Measurements from ENCODE around the gene OGA. TPM values are rescaled to one million over a fixed set of nuclear protein-coding genes. Genes with fewer than 3 reads are reported as not detected.

The OGA gene
- total and polyA plus RNA-seq, 9 of the 15 experiments (the other 6 are each of a cell fraction or from before 2014, with no cell fraction given), result 13.5 to 73.5 (median 59.5) TPM

DNA sequence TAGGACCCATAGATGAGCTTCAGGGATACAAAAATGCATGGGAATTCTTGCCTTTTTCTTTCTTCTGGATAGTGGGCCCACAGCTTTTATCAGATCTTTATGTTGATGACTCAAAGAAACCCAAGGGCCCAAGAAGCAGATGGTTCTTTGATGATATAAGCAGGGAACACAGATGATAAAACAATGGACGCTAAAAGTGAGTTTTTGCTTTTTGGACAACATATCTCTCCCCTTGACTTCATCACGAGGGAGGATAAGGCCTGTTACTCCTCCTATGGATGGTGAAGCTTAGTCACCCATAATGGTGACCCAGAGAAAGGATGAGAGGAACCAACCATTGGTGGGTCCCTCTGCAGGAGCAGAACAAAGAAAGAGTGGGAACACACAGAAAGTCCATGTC is 6.5 kb upstream of the OGA start (continued):
- TF ChIP-seq, protein P1, sequence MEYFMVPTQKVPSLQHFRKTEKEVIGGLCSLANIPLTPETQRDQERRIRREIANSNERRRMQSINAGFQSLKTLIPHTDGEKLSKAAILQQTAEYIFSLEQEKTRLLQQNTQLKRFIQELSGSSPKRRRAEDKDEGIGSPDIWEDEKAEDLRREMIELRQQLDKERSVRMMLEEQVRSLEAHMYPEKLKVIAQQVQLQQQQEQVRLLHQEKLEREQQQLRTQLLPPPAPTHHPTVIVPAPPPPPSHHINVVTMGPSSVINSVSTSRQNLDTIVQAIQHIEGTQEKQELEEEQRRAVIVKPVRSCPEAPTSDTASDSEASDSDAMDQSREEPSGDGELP (CRISPR knock-in tag; IDR thresholded peaks at IDR 0.05; ENCODE audit: borderline replicate concordance), result no peak
- TF ChIP-seq, protein P2, sequence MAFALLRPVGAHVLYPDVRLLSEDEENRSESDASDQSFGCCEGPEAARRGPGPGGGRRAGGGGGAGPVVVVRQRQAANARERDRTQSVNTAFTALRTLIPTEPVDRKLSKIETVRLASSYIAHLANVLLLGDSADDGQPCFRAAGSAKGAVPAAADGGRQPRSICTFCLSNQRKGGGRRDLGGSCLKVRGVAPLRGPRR (CRISPR knock-in tag; IDR thresholded peaks at IDR 0.05), result no peak
- no peak for TF ChIP-seq ZNF133 (CRISPR knock-in tag; IDR thresholded peaks at IDR 0.05)
- 0 out of 2 replicates have a peak, but pooled peaks have one; percentile 51 for TF ChIP-seq TOE1 (IDR thresholded peaks at IDR 0.05; ENCODE audit: borderline replicate concordance)
- TF ChIP-seq TOE1 (CRISPR knock-in tag; IDR thresholded peaks at IDR 0.05; ENCODE audit: borderline replicate concordance, low read depth), result no peak
- no peak for TF ChIP-seq ZNF3 (CRISPR knock-in tag; IDR thresholded peaks at IDR 0.05)
- no peak for TF ChIP-seq ASH1L (IDR thresholded peaks at IDR 0.05; ENCODE audit: borderline replicate concordance, low read depth, partially characterized antibody)
- no peak for TF ChIP-seq ETV1 (tag; conservative IDR thresholded peaks at IDR 0.05; ENCODE audit: low read depth)
- TF ChIP-seq YBX1 (IDR thresholded peaks at IDR 0.05), result no peak
- peak; percentile 46; the same call in 1 of the 2 replicates for TF ChIP-seq ZFX (CRISPR knock-in tag; IDR thresholded peaks at IDR 0.05)
- no peak for TF ChIP-seq ZNF707 (CRISPR knock-in tag; conservative IDR thresholded peaks at IDR 0.05)
- TF ChIP-seq RFX1 (IDR thresholded peaks at IDR 0.05), result no peak
- TF ChIP-seq EP300 (IDR thresholded peaks at IDR 0.05; ENCODE audit: low read length), result peak; percentile 81
- TF ChIP-seq CCNT2 (IDR thresholded peaks at IDR 0.05; ENCODE audit: borderline replicate concordance, extremely low read depth, insufficient read length, low read depth, low read length), result no peak
- TF ChIP-seq ZNF324 (CRISPR knock-in tag; IDR thresholded peaks at IDR 0.05), result no peak
- TF ChIP-seq RBM22 (IDR thresholded peaks at IDR 0.05; ENCODE audit: low read depth, low read length, poor library complexity, severe bottlenecking), result no peak
- no peak for TF ChIP-seq PHTF2 (CRISPR knock-in tag; IDR thresholded peaks at IDR 0.05)
- TF ChIP-seq, protein P3, sequence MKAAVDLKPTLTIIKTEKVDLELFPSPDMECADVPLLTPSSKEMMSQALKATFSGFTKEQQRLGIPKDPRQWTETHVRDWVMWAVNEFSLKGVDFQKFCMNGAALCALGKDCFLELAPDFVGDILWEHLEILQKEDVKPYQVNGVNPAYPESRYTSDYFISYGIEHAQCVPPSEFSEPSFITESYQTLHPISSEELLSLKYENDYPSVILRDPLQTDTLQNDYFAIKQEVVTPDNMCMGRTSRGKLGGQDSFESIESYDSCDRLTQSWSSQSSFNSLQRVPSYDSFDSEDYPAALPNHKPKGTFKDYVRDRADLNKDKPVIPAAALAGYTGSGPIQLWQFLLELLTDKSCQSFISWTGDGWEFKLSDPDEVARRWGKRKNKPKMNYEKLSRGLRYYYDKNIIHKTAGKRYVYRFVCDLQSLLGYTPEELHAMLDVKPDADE (conservative IDR thresholded peaks at IDR 0.05; ENCODE audit: control insufficient read depth, low read depth, low read length), result no peak
- TF ChIP-seq E2F3 (CRISPR knock-in tag; IDR thresholded peaks at IDR 0.05), result no peak
- TF ChIP-seq LEF1 (IDR thresholded peaks at IDR 0.05), result peak; percentile 100
- peak; percentile 75 for TF ChIP-seq PML (IDR thresholded peaks at IDR 0.05; ENCODE audit: low read length)
- TF ChIP-seq, protein P4, sequence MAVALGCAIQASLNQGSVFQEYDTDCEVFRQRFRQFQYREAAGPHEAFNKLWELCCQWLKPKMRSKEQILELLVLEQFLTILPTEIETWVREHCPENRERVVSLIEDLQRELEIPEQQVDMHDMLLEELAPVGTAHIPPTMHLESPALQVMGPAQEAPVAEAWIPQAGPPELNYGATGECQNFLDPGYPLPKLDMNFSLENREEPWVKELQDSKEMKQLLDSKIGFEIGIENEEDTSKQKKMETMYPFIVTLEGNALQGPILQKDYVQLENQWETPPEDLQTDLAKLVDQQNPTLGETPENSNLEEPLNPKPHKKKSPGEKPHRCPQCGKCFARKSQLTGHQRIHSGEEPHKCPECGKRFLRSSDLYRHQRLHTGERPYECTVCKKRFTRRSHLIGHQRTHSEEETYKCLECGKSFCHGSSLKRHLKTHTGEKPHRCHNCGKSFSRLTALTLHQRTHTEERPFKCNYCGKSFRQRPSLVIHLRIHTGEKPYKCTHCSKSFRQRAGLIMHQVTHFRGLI (CRISPR knock-in tag; IDR thresholded peaks at IDR 0.05), result no peak
- TF ChIP-seq MTF1 (CRISPR knock-in tag; IDR thresholded peaks at IDR 0.05; ENCODE audit: borderline replicate concordance), result no peak
- no peak for TF ChIP-seq ZNF263 (CRISPR knock-in tag; IDR thresholded peaks at IDR 0.05; ENCODE audit: borderline replicate concordance)
- TF ChIP-seq CXXC5 (CRISPR knock-in tag; IDR thresholded peaks at IDR 0.05), result no peak
- TF ChIP-seq ZNF282 (CRISPR knock-in tag; IDR thresholded peaks at IDR 0.05), result no peak
- no peak for TF ChIP-seq MYBL2 (IDR thresholded peaks at IDR 0.05; ENCODE audit: low read depth)
- TF ChIP-seq MYBL2 (CRISPR knock-in tag; IDR thresholded peaks at IDR 0.05; ENCODE audit: borderline replicate concordance), result no peak

Measured in K562 (cell line).